NCI-H2029 treated with DMSO at 0.1 percent for 48 hours (cell line): ENCODE data around the gene APRT.

Experiments used
- DNase-seq: peaks from one replicate; lab custom pipeline; 2025; lab: John Stamatoyannopoulos, UW

The APRT gene, protein sequence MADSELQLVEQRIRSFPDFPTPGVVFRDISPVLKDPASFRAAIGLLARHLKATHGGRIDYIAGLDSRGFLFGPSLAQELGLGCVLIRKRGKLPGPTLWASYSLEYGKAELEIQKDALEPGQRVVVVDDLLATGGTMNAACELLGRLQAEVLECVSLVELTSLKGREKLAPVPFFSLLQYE

DNA sequence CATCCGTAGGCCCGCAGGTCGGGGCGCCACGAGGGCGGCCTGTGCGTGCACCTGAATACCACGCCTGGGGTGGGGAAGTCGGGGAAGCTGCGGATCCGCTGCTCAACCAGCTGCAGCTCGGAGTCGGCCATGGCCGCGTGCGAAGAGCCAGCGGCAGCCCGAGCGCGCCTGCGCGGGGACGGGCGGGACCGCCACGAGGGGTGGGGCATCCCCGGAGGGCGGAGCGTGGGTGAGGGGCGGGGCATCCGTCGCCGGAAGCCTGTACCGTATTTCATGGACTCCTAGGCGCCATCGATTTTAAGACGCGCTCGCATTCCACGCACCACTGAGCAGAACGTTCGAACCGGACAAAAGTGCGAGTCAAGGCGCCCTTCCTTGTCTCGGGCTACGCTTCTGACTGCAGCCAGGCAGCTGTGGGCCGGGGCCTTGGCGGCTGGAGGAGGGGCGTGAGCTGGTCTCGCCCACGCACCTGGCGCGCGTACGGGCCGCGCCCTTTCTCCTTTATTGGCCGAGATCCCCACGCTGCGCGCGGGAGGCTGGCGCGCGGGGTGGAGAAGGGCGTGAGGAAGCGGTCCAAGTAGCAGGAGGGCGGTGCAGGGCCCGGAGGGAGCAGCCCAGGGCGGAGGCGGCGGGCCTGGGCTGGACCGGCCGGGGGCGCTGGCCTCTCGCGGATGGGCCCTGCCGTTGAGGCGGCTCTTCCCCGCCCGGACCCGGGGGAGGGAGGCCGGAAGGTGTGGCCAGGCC, at the start of gene APRT:
Gene APRT, minus strand, starts transcription at position 160 of the 744 bp plus-strand sequence. Its CDS starts 29 bp downstream, at position 131.
- peak; percentile 27 for DNase-seq

DNA sequence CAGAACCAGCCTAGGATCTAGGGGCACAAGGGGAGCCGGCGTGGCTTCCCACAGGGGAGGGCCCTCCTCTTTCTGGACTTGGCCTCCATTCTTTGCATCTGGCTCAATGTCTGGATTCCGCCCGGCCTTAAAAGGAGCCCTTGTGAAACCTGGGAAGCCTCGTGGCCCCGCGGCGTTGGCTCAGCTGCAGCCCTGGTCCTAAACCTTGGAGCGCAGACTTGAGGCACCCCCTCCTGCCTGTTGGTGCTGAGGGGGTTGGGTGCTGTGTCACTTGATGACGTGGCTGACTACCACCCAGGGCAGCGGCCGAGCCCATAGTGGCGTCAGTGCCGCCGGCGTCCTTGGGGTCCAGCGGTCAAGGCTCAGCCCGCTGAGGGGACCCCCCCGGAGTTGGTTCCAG, 49.6 kb upstream of the APRT start:
- no peak for DNase-seq

- no peak for DNase-seq
Observed at GRCh38 chr16:88859381-88860091, 47.8 kb upstream of the APRT start.

GRCh38 chr16:88857728-88858339, 46.1 kb upstream of the APRT start:
- DNase-seq, result no peak

- DNase-seq, result peak; percentile 29
Observed at GRCh38 chr16:88856828-88857727, 45.4 kb upstream of the APRT start, which contains the start of the genes GALNS and TRAPPC2L. Gene GALNS (minus strand): TSS chr16:88856947. CDS start chr16:88856877, 70 bp downstream. Gene TRAPPC2L (plus strand): TSS chr16:88857127. CDS start chr16:88857151, 24 bp downstream.

DNA sequence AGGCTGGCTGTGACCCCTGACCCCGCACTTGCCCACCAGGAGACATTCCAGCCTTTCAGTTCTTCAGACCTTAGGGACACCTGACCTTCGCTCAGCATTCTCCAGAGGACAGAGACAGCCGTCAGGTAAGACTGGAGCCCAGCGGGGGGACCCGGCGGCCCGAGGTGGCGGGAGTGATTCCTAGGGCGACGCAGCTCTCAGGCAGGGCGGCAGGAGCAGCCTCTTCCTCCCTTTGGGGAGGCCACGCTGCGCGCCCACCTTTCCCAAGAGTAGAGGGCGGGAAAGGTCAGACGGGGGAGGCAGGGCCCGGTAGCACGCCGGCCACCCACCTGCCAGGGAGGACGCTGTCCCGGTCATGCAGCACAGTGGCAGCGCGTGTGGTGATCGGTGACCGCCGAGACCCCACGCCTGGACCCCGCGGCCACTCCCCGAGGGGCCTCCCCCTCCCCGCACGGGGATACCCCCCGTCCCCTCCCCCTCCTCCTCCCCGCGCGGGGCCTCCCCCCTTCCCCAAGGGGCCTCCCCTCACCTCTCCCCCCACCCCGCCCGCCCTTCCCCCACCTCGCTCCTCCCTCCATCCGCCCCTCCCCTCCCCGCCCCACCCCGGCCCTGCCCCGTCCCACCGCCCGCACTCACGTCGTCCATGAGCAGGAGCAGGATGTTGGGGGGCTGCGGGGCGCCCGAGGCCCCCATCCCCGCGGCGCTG, 44.5 kb upstream of the APRT start:
- DNase-seq, result no peak

GRCh38 chr16:88855736-88856121, 44.0 kb upstream of the APRT start:
- no peak for DNase-seq

DNA sequence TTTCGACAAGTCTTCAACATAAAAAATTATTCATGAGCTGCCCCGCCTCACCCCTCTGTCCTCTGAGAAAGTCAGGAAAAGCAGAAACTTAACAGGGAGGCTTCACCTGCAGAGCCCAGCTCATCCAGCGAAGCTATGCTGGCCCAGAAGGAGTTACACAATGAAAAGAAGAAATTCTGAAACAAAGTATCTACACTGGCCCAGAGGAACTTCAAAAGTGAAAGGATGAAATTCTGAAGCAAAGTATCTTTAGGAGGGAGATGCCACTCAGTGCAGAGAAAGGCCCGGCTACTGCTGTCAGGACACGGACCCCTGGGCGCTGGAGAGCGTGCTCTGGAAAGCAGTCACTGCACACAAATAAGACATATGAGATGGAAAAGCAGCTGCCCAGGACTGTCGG, 43.4 kb upstream of the APRT start:
- no peak for DNase-seq

- no peak for DNase-seq
Observed at GRCh38 chr16:88854306-88855111, 42.8 kb upstream of the APRT start.

GRCh38 chr16:88853325-88853941, 41.7 kb upstream of the APRT start:
- no peak for DNase-seq

GRCh38 chr16:88851616-88852015, 39.9 kb upstream of the APRT start:
- no peak for DNase-seq

GRCh38 chr16:88850531-88851199, 38.9 kb upstream of the APRT start:
- DNase-seq, result no peak

- no peak for DNase-seq
Observed at GRCh38 chr16:88848557-88848956, 36.8 kb upstream of the APRT start.

DNA sequence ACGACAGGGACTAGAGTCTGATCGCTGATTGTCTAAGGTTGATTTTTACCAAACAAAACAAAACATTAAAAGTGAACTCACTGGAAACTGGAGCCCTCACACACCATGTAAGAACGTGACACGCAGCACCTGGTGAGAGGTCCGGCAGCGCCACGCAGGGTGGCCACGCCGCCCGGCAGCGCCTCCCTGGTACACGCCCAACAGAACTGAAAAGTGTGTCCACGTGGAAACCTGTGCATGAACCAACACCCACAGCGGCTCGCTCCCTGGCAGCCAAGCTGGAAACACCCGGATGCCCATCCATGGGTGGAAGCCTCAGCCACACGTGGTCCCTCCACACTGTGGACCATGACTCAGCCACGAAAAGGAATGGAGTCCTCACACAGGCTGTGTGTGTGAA, 35.9 kb upstream of the APRT start:
- DNase-seq, result no peak

GRCh38 chr16:88846088-88846487, 34.4 kb upstream of the APRT start:
- no peak for DNase-seq

DNA sequence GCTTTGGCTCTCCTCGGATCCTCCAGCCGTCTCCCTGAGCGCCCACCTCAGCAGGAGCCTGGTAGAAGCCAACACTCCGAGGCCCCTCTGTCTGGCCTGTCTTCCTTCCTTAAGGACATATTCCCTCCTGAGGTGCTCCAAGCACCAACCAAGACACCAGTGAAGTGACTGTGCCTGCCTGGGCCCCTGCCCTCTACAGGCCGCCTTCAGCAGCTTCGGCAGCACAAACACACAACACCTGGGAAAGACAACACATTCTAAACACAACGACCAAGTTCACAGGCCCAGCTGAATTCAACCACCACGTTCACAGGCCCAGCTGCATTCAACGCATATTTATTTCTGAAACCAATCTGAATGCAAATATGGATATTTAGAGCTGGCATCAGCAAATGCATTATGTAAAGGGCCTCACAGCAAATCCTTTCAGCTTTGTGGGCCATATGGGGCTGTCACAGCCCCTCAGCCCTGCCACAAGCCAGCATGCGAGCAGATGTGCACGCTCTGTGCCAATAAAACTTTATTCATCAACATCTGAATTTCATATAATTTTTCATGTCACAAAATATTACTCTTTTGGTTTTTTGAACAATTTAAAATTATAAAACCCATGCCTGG, 32.8 kb upstream of the APRT start:
- DNase-seq, result no peak

GRCh38 chr16:88843256-88843655, 31.5 kb upstream of the APRT start:
- DNase-seq, result no peak

- DNase-seq, result no peak
Observed at GRCh38 chr16:88842806-88843205, 31.1 kb upstream of the APRT start.
